Ishikawa (cell line): ENCODE data around the gene FOXC1.
A peak's percentile ranks its signal among the peaks of the same experiment; 100 is the strongest.

Source experiments
- CEBPB ChIP-seq: IDR thresholded peaks from 2 replicates; pipeline ENCODE4 v1.6.1; 2012
- CREB1 ChIP-seq: IDR thresholded peaks from 2 replicates; pipeline ENCODE4 v1.6.1; 2012; ENCODE audit warnings: low read depth
- EGR1 ChIP-seq: IDR thresholded peaks from 2 replicates; pipeline ENCODE4 v1.6.1; 2012
- EP300 ChIP-seq: IDR thresholded peaks from 2 replicates; pipeline ENCODE4 v1.6.1; 2012; ENCODE audit warnings: borderline replicate concordance
- FOXM1 ChIP-seq: IDR thresholded peaks from 2 replicates; pipeline ENCODE4 v1.6.1; 2012; ENCODE audit warnings: low read depth, borderline replicate concordance
- MAX ChIP-seq: IDR thresholded peaks from 2 replicates; pipeline ENCODE4 v1.6.1; 2012
- NFIC ChIP-seq: IDR thresholded peaks from 2 replicates; pipeline ENCODE4 v1.6.1; 2012
- RAD21 ChIP-seq: IDR thresholded peaks from 2 replicates; pipeline ENCODE4 v1.6.1; 2012; ENCODE audit warnings: low read depth
- REST ChIP-seq: IDR thresholded peaks from 2 replicates; pipeline ENCODE4 v1.6.1; 2012; ENCODE audit warnings: low read depth, mild to moderate bottlenecking
- TAF1 ChIP-seq: IDR thresholded peaks from 2 replicates; pipeline ENCODE4 v1.6.1; 2012; ENCODE audit warnings: low read depth, mild to moderate bottlenecking
- TCF12 ChIP-seq: IDR thresholded peaks from 2 replicates; pipeline ENCODE4 v1.6.1; 2012; ENCODE audit warnings: low read depth
- TEAD4 ChIP-seq: IDR thresholded peaks from 2 replicates; pipeline ENCODE4 v1.6.1; 2012
- USF1 ChIP-seq: IDR thresholded peaks from 2 replicates; pipeline ENCODE4 v1.6.1; 2012
- YY1 ChIP-seq: IDR thresholded peaks from 2 replicates; pipeline ENCODE4 v1.6.1; 2012; ENCODE audit warnings: low read depth
- ZBTB7A ChIP-seq: IDR thresholded peaks from 2 replicates; pipeline ENCODE4 v1.6.1; 2012; ENCODE audit warnings: low read depth

The FOXC1 gene

GRCh38 chr6:1608222-1609040, 1.3 kb upstream of the FOXC1 start:
- no peak for TF ChIP-seq CREB1
- no peak for TF ChIP-seq YY1
- TF ChIP-seq NFIC, result no peak
- no peak for TF ChIP-seq MAX
- no peak for TF ChIP-seq RAD21
- TF ChIP-seq TEAD4, result no peak
- no peak for TF ChIP-seq EP300
- no peak for TF ChIP-seq ZBTB7A
- TF ChIP-seq USF1, result no peak
- TF ChIP-seq CEBPB, result no peak
- no peak for TF ChIP-seq EGR1
- TF ChIP-seq TCF12, result no peak
- no peak for TF ChIP-seq FOXM1
- TF ChIP-seq REST, result no peak
- TF ChIP-seq TAF1, result no peak

- TF ChIP-seq ZBTB7A, result peak; percentile 80
- peak; percentile 81; the same call in 1 of the 2 replicates for TF ChIP-seq MAX
- no peak for TF ChIP-seq TCF12
Observed at GRCh38 chr6:1609041-1609647, 571 bp upstream of the FOXC1 start.

GRCh38 chr6:1610497-1611321, 994 bp downstream of the FOXC1 start:
- TF ChIP-seq ZBTB7A, result 0 out of 2 replicates have a peak, but pooled peaks have one; percentile 19
- no peak for TF ChIP-seq YY1
- TF ChIP-seq MAX, result peak; percentile 53; the same call in 1 of the 2 replicates

GRCh38 chr6:1611322-1611571, 1.5 kb downstream of the FOXC1 start:
- TF ChIP-seq TCF12 (no peak), NFIC (no peak), CREB1 (no peak)

GRCh38 chr6:1611572-1612298, 2.0 kb downstream of the FOXC1 start:
- TF ChIP-seq CEBPB (no peak), REST (no peak), FOXM1 (no peak), EGR1 (no peak), CREB1 (no peak), MAX (no peak), TAF1 (no peak), TCF12 (no peak), ZBTB7A (no peak)
